Measurements from ENCODE around the gene CDC42.

The CDC42 gene

GRCh38 chr1:22064751-22065402, 12.4 kb downstream of the CDC42 start:
- Histone ChIP-seq H3K36me3 (peaks cover 19% of the 10 kb centered on the region), H3K9me3 (ENCODE audit: severe bottlenecking) (no peaks in the 10 kb centered on the region), H3K4me3 (ENCODE audit: low read depth, low read length) (no peak overlapping the region), H3K27me3 (ENCODE audit: insufficient read depth, low read depth, severe bottlenecking) (no peaks in the 10 kb centered on the region), H3K27ac (no peak overlapping the region)
- no peak for DNase-seq
- no peak for TF ChIP-seq CTCF (IDR thresholded peaks at IDR 0.05; ENCODE audit: low read depth, low read length)

- no peak for TF ChIP-seq CTCF (IDR thresholded peaks at IDR 0.05; ENCODE audit: low read depth, low read length)
- Histone ChIP-seq H3K27ac (no peak overlapping the region), H3K4me3 (ENCODE audit: low read depth, low read length) (no peak overlapping the region), H3K9me3 (ENCODE audit: severe bottlenecking) (no peaks in the 10 kb centered on the region), H3K27me3 (ENCODE audit: insufficient read depth, low read depth, severe bottlenecking) (no peaks in the 10 kb centered on the region), H3K36me3 (peaks cover 21% of the 10 kb centered on the region)
- no peak for DNase-seq
Measured at GRCh38 chr1:22071511-22071910, 19.0 kb downstream of the CDC42 start.

GRCh38 chr1:22074803-22075202, 22.3 kb downstream of the CDC42 start:
- no peak for DNase-seq
- Histone ChIP-seq H3K27me3 (ENCODE audit: insufficient read depth, low read depth, severe bottlenecking) (no peaks in the 10 kb centered on the region), H3K9me3 (ENCODE audit: severe bottlenecking) (no peaks in the 10 kb centered on the region), H3K27ac (no peak overlapping the region), H3K4me3 (ENCODE audit: low read depth, low read length) (no peak overlapping the region), H3K36me3 (peaks cover 43% of the 10 kb centered on the region)
- no peak for TF ChIP-seq CTCF (IDR thresholded peaks at IDR 0.05; ENCODE audit: low read depth, low read length)

GRCh38 chr1:22075718-22076117, 23.2 kb downstream of the CDC42 start:
- H3K27me3 ChIP-seq (ENCODE audit: insufficient read depth, low read depth, severe bottlenecking), result no peaks in the 10 kb centered on the region
- no peak overlapping the region for H3K4me3 ChIP-seq (ENCODE audit: low read depth, low read length)
- no peak for DNase-seq
- H3K36me3 ChIP-seq, result peaks cover 48% of the 10 kb centered on the region
- H3K9me3 ChIP-seq (ENCODE audit: severe bottlenecking), result no peaks in the 10 kb centered on the region
- no peak for TF ChIP-seq CTCF (IDR thresholded peaks at IDR 0.05; ENCODE audit: low read depth, low read length)
- H3K27ac ChIP-seq, result no peak overlapping the region

- Histone ChIP-seq H3K36me3 (peaks cover 50% of the 10 kb centered on the region), H3K27ac (no peak overlapping the region), H3K27me3 (ENCODE audit: insufficient read depth, low read depth, severe bottlenecking) (no peaks in the 10 kb centered on the region), H3K9me3 (ENCODE audit: severe bottlenecking) (no peaks in the 10 kb centered on the region), H3K4me3 (ENCODE audit: low read depth, low read length) (no peak overlapping the region)
- TF ChIP-seq CTCF (IDR thresholded peaks at IDR 0.05; ENCODE audit: low read depth, low read length), result no peak
- DNase-seq, result no peak
Measured at GRCh38 chr1:22076346-22076745, 23.8 kb downstream of the CDC42 start.

- H3K27me3 ChIP-seq (ENCODE audit: insufficient read depth, low read depth, severe bottlenecking), result no peaks in the 10 kb centered on the region
- H3K36me3 ChIP-seq, result peaks cover 63% of the 10 kb centered on the region
- no peak overlapping the region for H3K4me3 ChIP-seq (ENCODE audit: low read depth, low read length)
- no peak for DNase-seq
- H3K9me3 ChIP-seq (ENCODE audit: severe bottlenecking), result no peaks in the 10 kb centered on the region
- no peak overlapping the region for H3K27ac ChIP-seq
- TF ChIP-seq CTCF (IDR thresholded peaks at IDR 0.05; ENCODE audit: low read depth, low read length), result no peak
Measured at GRCh38 chr1:22077728-22078127, 25.2 kb downstream of the CDC42 start.
